HUES48 (cell line): ENCODE data around the gene GTF2F2.
"Not testable (repeated sequence)": the region's sequence is repeated elsewhere in the genome, so short reads cannot be mapped to it uniquely, and the experiment has no call there.

Experiments
- H3K27ac ChIP-seq: one replicate; pipeline ENCODE4 v1.7.0; 2013; ENCODE audit warnings: low read depth, low read length, inconsistent platforms
- H3K27me3 ChIP-seq: 2 replicates; pipeline ENCODE4 v1.6.1; 2013; ENCODE audit warnings: mild to moderate bottlenecking, low read length; ENCODE audit not compliant: control insufficient read depth, insufficient read depth
- H3K36me3 ChIP-seq: 2 replicates; pipeline ENCODE4 v1.6.1; 2013; ENCODE audit warnings: low read length; ENCODE audit not compliant: control insufficient read depth, insufficient read depth
- H3K4me1 ChIP-seq: 2 replicates; pipeline ENCODE4 v1.6.1; 2013; ENCODE audit warnings: mild to moderate bottlenecking, low read length; ENCODE audit not compliant: control insufficient read depth, insufficient read depth
- H3K4me3 ChIP-seq: 2 replicates; pipeline ENCODE4 v1.5.1; 2013; ENCODE audit warnings: mild to moderate bottlenecking, low read depth, low read length
- H3K9ac ChIP-seq: 2 replicates; pipeline ENCODE4 v1.6.1; 2013; ENCODE audit warnings: mild to moderate bottlenecking, low read depth, low read length, moderate library complexity
- H3K9me3 ChIP-seq: 2 replicates; pipeline ENCODE4 v1.6.1; 2013; ENCODE audit warnings: low read length; ENCODE audit not compliant: control insufficient read depth, insufficient read depth

GTF2F2 gene

DNA sequence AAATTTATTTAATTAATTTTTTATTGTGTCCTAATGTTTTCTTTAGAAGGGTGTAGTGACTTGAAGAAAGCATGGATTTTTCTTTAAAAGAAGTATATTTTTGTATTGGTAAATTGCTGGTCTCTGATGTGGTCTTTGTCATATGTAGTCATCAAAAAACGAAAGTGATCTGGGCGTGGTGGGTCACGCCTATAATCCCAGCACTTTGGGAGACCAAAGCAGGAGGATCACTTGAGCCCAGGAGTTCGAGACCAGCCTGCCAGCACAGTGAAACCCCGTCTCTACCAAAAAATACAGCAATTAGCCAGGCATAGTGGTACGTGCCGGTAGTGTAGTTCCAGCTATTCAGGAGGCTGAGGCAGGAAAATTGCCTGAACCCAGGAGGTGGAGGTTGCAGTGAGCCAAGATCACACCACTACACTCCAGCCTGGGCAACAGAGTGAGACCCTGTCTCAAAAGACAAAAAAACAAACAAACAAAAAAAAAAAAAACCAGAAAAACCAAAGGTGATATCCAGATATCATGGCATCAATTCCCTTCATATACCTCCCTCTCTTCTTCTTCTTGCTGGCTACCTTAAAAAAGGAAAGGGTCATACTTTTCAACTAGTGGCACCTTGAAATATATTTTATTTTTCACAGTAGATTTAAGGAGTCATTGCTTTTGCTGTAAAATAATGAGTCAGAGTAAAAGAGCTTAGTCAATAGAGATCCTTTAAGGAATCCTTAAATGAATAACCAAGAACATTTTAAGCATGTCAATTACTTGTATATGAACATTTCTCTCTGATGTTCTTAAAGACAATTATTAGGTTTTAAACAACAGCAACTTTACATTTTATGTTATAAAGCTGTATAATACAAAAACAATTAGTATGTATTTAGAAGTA lies 60.6 kb downstream of the GTF2F2 start:
- no peaks in the 10 kb centered on the region for H3K4me1 ChIP-seq
- no peak overlapping the region for H3K27ac ChIP-seq

DNA sequence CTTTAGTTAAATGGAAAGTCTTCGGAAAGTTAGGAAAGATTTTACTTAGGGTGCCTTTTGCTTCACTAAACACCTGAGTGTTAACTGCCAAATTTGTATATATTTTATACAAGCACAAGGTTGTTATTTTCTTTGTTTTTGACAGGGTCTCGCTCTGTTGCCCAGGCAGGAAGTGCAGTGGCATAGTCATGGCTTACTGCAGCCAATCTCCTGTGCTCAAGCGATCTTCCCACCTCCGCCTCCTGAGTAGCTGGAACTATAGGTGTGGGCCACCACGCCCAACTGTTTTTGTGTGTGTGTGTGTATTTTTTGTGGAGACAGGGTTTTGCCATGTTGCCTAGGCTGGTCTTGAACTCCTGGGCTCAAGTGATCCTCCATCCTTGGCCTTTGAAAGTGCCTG lies 64.4 kb downstream of the GTF2F2 start:
- H3K9me3 ChIP-seq, result no peaks in the 10 kb centered on the region
- H3K36me3 ChIP-seq, result peaks cover 3% of the 10 kb centered on the region
- H3K4me1 ChIP-seq, result no peaks in the 10 kb centered on the region
- no peaks in the 10 kb centered on the region for H3K27me3 ChIP-seq
- no peak overlapping the region for H3K27ac ChIP-seq
- no peak overlapping the region for H3K4me3 ChIP-seq
- no peak overlapping the region for H3K9ac ChIP-seq

More for the DNA sequence above, 60.6 kb downstream of the GTF2F2 start:
- no peak overlapping the region for H3K9ac ChIP-seq
- peaks cover 3% of the 10 kb centered on the region for H3K36me3 ChIP-seq
- H3K4me3 ChIP-seq, result no peak overlapping the region
- no peaks in the 10 kb centered on the region for H3K9me3 ChIP-seq
- H3K27me3 ChIP-seq, result no peaks in the 10 kb centered on the region

DNA sequence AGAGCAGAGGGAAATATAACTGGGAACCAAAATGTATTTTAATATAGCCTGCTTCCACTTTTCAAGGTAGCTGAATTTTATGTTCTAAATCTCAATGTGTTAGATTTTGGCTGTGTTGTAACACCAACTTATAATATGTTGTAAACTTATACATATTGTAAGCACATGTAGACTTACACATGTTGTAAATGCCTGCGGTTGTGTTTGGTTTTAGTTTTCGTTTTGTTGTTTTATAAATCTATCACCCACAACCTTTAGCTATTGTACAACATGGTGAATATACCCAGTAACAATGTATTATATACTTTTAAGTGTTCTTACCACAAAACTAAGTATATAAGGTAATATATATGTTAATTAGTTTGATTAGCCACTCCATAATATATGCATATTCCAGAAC lies 65.0 kb downstream of the GTF2F2 start:
- H3K9ac ChIP-seq, result no peak overlapping the region
- no peak overlapping the region for H3K27ac ChIP-seq
- H3K27me3 ChIP-seq, result no peaks in the 10 kb centered on the region

DNA sequence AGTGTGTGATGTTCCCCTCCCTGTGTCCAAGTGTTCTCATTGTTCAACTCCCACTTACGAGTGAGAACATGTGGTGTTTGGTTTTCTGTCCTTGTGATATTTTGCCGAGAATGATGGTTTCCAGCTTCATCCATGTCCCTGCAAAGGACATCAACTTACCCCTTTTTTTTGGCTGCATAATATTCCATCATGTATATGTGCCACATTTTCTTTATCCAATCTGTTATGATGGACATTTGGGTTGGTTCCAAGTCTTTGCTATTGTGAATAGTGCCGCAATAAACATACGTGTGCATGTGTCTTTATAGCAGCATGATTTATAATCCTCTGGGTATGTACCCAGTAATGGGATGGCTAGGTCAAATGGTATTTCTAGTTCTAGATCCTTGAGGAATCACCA lies 68.8 kb downstream of the GTF2F2 start:
- not testable (repeated sequence) for H3K4me3 ChIP-seq, H3K36me3 ChIP-seq, H3K9ac ChIP-seq, H3K4me1 ChIP-seq, H3K9me3 ChIP-seq, H3K27me3 ChIP-seq, H3K27ac ChIP-seq

More for the DNA sequence above, 65.0 kb downstream of the GTF2F2 start:
- Histone ChIP-seq H3K4me1 (no peaks in the 10 kb centered on the region), H3K4me3 (no peak overlapping the region), H3K36me3 (peaks cover 3% of the 10 kb centered on the region), H3K9me3 (no peaks in the 10 kb centered on the region)

DNA sequence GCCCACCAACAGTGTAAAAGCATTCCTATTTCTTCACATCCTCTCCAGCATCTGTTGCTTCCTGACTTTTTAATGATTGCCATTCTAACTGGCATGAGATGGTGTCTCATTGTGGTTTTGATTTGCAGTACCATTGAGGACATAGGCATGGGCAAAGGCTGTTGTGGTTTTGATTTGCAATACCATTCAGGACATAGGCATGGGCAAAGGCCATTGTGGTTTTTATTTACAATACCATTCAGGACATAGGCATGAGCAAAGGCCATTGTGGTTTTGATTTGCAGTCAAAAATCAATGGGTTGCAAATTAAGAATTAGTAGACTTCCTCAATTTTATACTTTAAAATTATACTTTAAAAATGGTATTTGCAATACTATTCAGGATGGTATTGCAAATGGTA lies 69.2 kb downstream of the GTF2F2 start:
- H3K27ac ChIP-seq, H3K36me3 ChIP-seq, H3K27me3 ChIP-seq: not testable (repeated sequence)

DNA sequence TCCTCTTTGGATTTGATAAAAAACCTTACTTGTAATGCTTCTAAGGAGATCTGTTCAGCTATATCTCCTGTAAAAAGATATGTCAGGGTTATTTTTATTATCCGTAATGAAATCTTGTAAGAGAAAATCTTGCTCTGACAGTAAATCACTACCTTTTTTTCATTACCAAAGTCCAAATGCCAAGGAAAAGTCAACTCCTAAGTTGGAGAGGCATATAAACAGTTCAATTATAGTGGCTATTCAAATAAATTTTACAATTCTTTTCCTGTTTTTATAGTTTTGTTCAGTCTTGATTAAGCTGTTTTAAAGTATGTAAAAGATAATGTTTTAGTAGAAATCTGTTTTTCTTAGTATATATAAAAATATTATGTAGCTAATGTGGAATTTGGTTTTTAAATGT lies 71.6 kb downstream of the GTF2F2 start:
- no peak overlapping the region for H3K4me3 ChIP-seq
- H3K27me3 ChIP-seq, result no peaks in the 10 kb centered on the region
- H3K27ac ChIP-seq, result no peak overlapping the region
- no peaks in the 10 kb centered on the region for H3K9me3 ChIP-seq
- H3K9ac ChIP-seq, result no peak overlapping the region
- no peaks in the 10 kb centered on the region for H3K36me3 ChIP-seq
- peaks cover 14% of the 10 kb centered on the region for H3K4me1 ChIP-seq

More for the DNA sequence above, 69.2 kb downstream of the GTF2F2 start:
- H3K4me3 ChIP-seq, H3K4me1 ChIP-seq, H3K9ac ChIP-seq, H3K9me3 ChIP-seq: not testable (repeated sequence)

DNA sequence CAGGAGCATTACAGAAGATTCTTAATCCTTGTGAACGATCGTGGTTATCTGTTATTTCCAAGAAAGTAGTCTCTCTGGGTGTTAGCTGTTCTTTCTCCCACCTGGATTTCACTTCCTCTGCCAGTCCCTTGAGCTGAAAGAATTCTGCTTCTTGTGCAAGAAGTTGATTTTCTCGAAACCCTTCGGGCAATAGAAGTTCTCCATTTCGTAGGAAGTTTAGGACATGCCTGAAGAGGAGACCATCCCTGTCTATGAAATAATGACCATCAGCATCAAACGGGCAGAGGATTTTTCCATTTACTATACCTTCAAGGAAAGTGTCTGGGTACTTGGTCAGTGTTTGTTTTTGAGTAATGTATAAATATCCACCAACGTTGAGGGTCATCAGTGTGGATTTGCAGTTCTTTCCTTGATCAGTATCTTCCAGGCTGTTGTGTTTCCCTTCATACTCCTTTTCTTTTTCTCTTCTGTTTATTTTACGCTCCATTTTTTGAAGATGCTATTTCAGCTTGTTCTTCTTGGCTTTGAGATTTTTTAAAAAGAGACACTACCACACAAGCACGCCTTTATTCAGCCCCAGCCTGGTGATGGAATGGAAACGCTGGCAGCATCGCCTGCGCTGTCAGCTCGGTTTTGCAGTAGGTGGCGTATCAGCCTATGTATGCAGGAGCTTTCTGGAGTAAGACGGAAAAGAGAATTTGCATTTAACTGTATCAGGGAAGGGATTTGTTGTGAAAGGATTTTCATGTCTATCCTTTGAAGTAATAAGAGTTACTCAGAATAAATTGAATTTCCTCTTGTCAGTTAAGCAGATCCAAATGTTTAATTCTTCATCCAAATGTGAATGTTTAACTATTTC lies 74.0 kb downstream of the GTF2F2 start:
- H3K9me3 ChIP-seq, result no peaks in the 10 kb centered on the region
- no peak overlapping the region for H3K4me3 ChIP-seq
- H3K27me3 ChIP-seq, result no peaks in the 10 kb centered on the region
- peaks cover 14% of the 10 kb centered on the region for H3K4me1 ChIP-seq
- no peak overlapping the region for H3K27ac ChIP-seq
- H3K9ac ChIP-seq, result no peak overlapping the region
- H3K36me3 ChIP-seq, result no peaks in the 10 kb centered on the region

DNA sequence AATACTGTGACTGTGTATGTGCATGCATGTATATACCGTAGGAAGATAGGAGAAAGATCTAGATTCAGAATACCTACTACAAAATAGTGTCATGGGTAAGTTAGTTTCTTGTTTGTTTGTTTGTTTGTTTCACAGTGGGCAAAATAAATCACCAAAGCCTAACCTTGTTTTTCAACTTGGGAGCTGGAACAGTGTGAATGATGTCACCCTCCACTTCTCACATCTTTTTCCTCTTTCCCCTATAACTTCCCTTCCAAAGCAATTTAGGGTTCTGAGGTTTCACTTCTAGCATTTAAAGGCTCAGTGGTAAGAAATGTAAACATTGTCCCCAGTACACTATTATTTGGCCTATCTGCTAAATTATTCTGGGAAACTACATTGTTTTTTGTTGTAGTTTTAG lies 75.1 kb downstream of the GTF2F2 start:
- Histone ChIP-seq H3K27me3 (no peaks in the 10 kb centered on the region), H3K4me3 (no peak overlapping the region), H3K4me1 (peaks cover 15% of the 10 kb centered on the region), H3K36me3 (no peaks in the 10 kb centered on the region), H3K9ac (no peak overlapping the region), H3K9me3 (no peaks in the 10 kb centered on the region), H3K27ac (no peak overlapping the region)

DNA sequence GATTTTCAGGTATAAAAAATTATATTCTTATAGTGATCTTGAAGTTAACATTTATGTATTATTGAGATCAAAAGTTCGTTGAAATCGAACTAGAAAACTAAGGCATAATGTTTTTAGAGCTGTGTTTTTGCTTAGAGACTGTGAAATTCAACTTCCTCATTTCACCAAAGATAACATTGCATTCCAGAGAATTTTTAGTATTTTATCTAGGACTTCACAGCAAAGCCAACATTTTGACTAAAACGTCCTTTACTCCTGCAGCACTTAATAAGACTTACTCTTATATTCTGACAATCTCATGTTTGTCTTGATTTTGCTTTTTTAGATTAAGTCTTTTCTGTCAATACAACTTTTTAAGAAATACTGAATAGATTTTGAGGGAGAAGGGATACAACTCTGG lies 75.8 kb downstream of the GTF2F2 start:
- Histone ChIP-seq H3K36me3 (no peaks in the 10 kb centered on the region), H3K4me1 (peaks cover 21% of the 10 kb centered on the region), H3K27ac (no peak overlapping the region), H3K9ac (no peak overlapping the region), H3K27me3 (no peaks in the 10 kb centered on the region), H3K9me3 (no peaks in the 10 kb centered on the region), H3K4me3 (no peak overlapping the region)

DNA sequence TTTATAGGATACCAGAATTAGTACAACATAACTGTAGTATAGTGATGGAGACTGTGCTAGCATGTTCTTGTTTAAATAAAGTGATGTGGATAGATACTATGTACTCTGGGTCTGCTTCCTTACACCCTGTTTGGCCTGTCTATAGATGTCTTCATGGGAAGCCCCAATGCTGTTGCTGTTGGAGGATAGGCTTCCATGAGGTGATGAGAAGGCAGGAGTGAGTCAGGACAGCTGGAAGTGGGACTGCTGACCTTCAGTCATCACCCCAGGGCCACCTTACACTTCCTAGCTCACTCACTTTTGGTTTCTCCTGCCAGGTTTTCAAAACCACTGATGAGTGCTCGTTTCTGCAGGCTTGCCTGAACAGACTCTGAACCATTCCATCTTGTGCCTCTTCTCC lies 76.3 kb downstream of the GTF2F2 start:
- H3K36me3 ChIP-seq, result no peaks in the 10 kb centered on the region
- peaks cover 21% of the 10 kb centered on the region for H3K4me1 ChIP-seq
- no peaks in the 10 kb centered on the region for H3K27me3 ChIP-seq
- H3K27ac ChIP-seq, result no peak overlapping the region
- no peaks in the 10 kb centered on the region for H3K9me3 ChIP-seq
- no peak overlapping the region for H3K4me3 ChIP-seq
- no peak overlapping the region for H3K9ac ChIP-seq

DNA sequence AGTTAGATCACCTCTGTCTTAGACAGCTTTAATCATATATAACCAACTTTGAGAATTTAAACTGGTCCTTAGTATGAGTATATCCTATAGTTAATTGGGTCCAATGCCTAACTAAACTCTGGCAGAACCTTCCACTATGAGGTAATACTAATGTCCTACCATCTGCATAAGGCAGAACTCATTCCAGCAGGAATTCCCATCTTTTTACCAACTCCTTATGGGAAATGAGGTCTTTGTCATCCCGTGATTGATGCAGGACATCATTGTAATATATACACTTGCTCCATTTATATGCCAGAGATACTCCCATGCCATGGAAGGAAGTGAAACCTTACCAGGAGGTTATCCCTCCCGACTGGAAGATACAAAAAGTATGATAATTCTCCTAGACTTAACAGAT lies 77.7 kb downstream of the GTF2F2 start:
- no peak overlapping the region for H3K27ac ChIP-seq
- no peak overlapping the region for H3K9ac ChIP-seq
- H3K27me3 ChIP-seq, result no peaks in the 10 kb centered on the region
- peaks cover 21% of the 10 kb centered on the region for H3K4me1 ChIP-seq
- no peak overlapping the region for H3K4me3 ChIP-seq
- H3K9me3 ChIP-seq, result no peaks in the 10 kb centered on the region
- no peaks in the 10 kb centered on the region for H3K36me3 ChIP-seq
